Prostate gland (tissue), 2 donors: ENCODE results near the gene ZNF677.
A peak's percentile ranks its signal among the peaks of the same experiment; 100 is the strongest.

Source experiments
- POLR2AphosphoS5 ChIP-seq: sonication (generic); formaldehyde crosslinking; IDR thresholded peaks from one replicate; pipeline ENCODE4 v1.6.1; 2017; ENCODE audit warnings: antibody characterized with exemption
- TF ChIP-seq, protein P1 (sequence below), 4 experiments: fragments of 200-600 bp in 2 of 4; fragments of 450-650 bp in 2 of 4; sonication (generic) in 2 of 4; IDR thresholded peaks; 1 replicate in 3 of 4; 2 replicates in 1 of 4; pipeline ENCODE4 v1.5.1; 2016 to 2019; ENCODE audit warnings: antibody characterized with exemption in 4 of 4, mild to moderate bottlenecking in 2 of 4, moderate library complexity in 2 of 4

DNA sequence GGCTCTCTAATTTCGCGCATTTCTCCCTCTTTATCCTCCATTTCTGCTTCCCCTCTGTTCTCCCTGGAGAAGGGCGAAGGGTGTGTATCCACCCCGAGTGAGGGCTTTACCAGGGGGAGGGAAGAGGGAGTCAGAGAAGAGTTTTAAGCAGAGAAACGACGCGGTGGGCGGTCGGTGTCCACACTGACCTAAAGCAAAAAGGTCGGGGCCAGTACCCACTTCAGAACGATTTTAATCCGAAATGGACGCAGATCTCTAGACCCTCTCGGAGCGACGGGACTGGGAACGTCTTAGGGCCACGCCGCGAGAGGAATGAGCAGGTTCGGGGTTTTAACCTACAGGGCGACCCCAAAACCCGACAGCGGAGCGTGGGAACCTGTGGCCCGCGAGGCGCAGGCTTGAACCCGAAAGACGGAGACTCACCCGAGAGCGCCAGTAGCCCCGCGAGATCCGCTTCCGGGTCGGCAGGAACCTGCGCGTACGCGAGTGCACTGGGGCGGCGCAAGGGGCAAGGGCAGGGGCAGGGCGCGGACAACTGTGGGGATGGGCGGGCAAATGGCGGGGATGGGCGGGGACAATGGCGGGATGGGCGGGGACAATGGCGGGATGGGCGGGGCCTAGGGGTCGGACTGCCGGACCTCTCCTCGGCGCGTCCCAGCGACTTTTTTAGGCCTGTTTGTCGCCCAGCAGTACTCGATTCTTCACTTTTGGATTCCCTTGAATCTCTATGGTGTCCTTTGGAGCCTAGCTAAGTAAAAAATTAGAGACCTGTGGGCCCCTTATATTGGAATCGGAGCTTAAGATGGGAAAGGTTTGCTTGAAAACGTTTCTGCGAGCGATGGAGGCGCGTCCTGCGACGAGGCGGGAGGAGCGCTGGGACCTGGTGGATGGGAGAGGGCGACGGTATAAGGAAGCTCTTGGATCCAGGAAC is at the start of gene ZNF677:
- TF ChIP-seq, protein P1, sequence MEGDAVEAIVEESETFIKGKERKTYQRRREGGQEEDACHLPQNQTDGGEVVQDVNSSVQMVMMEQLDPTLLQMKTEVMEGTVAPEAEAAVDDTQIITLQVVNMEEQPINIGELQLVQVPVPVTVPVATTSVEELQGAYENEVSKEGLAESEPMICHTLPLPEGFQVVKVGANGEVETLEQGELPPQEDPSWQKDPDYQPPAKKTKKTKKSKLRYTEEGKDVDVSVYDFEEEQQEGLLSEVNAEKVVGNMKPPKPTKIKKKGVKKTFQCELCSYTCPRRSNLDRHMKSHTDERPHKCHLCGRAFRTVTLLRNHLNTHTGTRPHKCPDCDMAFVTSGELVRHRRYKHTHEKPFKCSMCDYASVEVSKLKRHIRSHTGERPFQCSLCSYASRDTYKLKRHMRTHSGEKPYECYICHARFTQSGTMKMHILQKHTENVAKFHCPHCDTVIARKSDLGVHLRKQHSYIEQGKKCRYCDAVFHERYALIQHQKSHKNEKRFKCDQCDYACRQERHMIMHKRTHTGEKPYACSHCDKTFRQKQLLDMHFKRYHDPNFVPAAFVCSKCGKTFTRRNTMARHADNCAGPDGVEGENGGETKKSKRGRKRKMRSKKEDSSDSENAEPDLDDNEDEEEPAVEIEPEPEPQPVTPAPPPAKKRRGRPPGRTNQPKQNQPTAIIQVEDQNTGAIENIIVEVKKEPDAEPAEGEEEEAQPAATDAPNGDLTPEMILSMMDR (IDR thresholded peaks at IDR 0.05) = no peak
- TF ChIP-seq POLR2AphosphoS5 = peak; percentile 68
